ENCODE results near the gene ITGB2. TPM values are rescaled to one million over a fixed set of nuclear protein-coding genes. Genes with fewer than 3 reads are reported as not detected.

ITGB2 gene
- total RNA-seq, 1 donor from 2014 or later: 36.7 TPM

DNA sequence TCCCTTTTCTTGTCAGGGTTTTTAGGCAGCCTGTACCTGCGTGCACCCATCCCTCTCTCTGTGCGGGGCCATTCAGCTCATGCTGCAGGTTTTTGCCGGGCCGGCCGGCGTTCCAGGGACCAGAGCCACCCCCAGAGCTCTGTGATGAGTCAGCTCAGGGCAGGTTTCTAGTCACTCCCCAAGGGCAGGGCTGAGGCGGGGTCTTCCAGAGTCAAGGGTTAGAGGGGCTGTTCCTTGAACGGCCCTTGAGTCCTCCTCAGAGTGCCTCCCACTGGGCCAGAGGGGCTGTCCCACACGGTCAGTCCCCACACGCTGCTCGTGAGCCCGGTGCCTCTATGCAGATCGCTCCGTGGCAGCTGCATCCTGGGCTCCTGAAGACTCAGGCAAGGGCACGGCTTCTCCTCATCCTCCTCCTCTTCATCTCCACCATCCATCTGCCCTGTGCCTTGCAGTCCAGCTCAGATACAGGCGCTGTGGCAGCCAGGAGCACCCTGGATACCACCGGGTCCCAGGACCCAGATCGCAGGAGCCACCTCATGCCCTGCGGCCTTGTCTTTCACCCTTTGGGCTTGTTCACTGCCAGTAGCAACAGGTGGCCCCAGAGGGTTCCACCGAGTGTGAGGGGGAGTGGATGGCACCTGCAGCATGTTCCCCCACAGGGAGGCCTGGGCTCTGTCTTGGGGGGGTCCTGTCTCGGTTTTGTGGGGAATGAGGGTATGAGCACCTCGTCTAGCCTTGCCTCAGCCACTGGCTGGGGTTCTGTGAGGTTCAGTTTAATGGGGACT lies 36.5 kb upstream of the ITGB2 start:
- peak; percentile 51 for DNase-seq (ENCODE audit: missing footprints)
- ATAC-seq: no peak
- intact Hi-C loops (cut with DNase I): loop anchor here (5.0 kb wide), 1 partner anchor 35 kb away; no protein-coding TSS in a partner anchor

DNA sequence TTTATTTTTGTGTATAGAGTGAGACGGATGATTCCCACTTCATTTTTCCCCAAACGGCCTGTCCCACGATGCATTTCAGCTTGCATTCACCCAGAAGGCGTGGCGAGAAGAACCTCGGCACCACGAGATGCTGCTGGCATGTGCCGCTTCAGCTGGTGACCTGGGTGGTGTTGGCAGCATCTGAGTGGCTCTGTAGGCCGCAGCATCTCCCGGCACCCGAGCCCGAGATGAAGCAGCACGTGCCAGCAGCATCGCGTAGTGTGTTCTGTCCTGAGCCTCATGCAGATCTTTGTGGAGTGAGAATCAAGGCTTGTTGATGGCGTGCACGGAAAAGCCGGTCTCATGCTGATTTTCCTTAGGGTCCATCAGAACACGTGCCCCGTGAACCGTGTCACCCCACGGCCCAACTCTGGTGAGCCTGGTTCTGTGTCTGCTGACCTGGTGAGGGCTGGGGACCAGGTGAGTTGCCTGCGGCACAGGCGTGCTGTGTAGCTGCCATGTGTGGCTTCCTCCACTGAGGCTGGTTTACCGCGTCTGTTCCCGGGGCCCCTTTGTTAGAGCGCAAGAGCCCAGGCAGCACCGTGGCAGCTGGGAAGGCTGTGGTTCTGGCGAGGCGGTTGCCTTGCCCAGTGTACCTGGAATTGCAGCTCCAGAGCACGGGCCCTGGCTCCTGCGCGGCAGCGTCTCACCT lies 35.8 kb upstream of the ITGB2 start:
- ATAC-seq (no peak), DNase-seq (ENCODE audit: missing footprints) (peak; percentile 55)
- intact Hi-C loops (cut with DNase I): loop anchor here (5.0 kb wide), 1 partner anchor 36 kb away; no protein-coding TSS in a partner anchor

DNA sequence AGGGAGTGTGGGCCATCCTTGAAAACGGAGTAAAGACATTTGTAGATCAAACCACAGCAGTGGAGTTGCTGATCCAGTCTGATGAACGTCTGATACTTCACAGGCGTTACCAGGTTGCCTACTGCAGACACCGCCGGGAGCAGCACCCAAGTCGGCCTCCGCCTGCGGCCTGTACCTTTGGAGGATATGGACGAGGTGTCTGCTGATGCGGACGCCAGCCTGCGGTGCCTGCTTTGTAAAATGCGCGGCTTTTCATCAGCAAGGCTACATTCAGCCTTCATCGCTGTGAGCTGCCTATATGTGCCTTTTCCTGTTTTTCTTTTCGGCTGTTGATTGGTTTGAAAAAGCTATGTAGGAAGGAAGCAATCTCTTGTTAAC lies 35.1 kb upstream of the ITGB2 start:
- ATAC-seq: no peak
- intact Hi-C loops (cut with DNase I): loop anchor here (5.0 kb wide), 1 partner anchor 37 kb away; no protein-coding TSS in a partner anchor
- DNase-seq (ENCODE audit: missing footprints): peak; percentile 55

GRCh38 chr21:44955141-44955797 lies 34.6 kb upstream of the ITGB2 start:
- no peak for DNase-seq (ENCODE audit: missing footprints)
- ATAC-seq: no peak
- intact Hi-C loops (cut with DNase I): loop anchor here (5.0 kb wide), 1 partner anchor 37 kb away; no protein-coding TSS in a partner anchor

DNA sequence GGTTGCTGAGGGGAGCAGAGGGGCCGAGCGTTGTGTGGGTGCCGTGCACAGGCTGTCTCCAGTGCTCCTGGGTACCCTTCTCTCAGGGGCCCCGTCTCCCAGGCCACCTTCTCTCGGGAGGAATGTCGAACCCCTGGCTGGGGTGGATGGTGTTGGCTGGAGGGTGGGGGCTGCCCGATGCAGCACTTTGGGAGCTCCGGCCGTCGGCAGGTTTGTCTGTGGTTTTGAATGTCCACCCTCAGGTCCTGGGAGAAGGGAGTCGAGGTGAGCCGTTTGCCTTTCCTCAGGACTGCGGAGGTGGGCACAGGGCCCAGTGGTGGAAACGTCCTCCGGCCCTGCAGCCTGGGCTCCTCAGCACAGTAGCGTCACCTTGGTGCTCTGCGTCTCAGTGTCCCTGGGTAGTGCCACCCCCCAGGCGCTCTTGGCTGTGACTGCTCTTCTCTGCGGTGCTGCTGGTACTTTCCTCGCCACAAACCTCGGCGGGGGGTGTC lies 33.6 kb upstream of the ITGB2 start:
- intact Hi-C loops (cut with DNase I): loop anchor here (5.0 kb wide), 1 partner anchor 78 kb away; no protein-coding TSS in a partner anchor
- no peak for ATAC-seq
- DNase-seq (ENCODE audit: missing footprints): peak; percentile 66

DNA sequence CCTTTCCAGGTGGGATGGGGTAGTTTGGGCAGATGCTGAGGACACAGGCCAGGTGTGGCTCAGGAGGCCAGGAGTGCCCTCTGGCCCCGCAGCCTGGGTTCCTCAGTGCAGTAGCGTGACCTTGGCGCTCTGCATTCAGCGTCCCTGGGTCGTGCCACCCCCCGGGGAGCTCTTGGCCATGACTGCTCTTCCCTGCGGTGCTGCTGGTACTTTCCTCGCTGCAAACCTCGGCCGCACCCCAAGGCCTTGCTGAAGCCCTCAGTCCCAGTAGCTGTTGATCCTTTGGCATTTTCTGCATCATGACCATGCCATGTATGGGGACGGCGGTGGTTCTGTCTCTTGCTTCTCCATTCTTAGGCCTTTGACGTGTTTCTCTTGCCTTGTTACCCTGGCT lies 32.9 kb upstream of the ITGB2 start:
- ATAC-seq: no peak
- DNase-seq (ENCODE audit: missing footprints): peak; percentile 59
- intact Hi-C loops (cut with DNase I): loop anchor here (5.0 kb wide), 1 partner anchor 79 kb away; no protein-coding TSS in a partner anchor

DNA sequence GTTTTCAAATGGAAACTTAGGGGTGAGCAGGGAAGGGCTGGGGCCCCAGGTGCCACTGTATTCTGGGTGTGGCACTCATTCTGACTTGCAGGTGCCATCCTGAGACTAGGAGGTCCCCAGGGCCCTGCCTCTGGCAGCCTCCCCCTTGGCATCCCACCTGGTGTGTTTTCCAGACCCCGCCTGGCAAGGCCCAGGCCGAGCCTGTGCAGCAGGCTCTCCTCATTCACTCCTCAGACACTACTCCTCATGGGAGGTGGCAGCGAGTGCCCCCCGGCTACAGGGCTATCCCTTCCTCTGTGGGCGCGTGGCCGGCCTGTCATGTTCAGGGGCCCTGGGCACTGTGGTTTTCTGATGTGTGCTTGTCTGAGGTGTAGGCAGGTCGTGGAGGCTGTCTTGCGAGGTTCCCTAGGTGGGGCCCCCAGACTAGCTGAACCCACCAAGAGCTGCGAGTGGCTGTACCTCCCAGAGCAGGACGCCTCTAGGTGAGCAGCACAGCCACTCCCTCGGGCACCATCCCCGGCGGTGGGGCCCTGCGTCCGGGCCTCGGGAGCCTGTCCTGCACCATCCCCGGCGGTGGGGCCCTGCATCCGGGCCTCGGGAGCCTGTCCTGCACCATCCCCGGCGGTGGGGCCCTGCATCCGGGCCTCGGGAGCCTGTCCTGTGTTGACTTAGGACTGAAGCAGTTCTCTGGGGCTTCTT lies 32.4 kb upstream of the ITGB2 start:
- DNase-seq (ENCODE audit: missing footprints) (peak; percentile 51), ATAC-seq (no peak)
- intact Hi-C loops (cut with DNase I): loop anchor here (5.0 kb wide), 1 partner anchor 79 kb away; no protein-coding TSS in a partner anchor

DNA sequence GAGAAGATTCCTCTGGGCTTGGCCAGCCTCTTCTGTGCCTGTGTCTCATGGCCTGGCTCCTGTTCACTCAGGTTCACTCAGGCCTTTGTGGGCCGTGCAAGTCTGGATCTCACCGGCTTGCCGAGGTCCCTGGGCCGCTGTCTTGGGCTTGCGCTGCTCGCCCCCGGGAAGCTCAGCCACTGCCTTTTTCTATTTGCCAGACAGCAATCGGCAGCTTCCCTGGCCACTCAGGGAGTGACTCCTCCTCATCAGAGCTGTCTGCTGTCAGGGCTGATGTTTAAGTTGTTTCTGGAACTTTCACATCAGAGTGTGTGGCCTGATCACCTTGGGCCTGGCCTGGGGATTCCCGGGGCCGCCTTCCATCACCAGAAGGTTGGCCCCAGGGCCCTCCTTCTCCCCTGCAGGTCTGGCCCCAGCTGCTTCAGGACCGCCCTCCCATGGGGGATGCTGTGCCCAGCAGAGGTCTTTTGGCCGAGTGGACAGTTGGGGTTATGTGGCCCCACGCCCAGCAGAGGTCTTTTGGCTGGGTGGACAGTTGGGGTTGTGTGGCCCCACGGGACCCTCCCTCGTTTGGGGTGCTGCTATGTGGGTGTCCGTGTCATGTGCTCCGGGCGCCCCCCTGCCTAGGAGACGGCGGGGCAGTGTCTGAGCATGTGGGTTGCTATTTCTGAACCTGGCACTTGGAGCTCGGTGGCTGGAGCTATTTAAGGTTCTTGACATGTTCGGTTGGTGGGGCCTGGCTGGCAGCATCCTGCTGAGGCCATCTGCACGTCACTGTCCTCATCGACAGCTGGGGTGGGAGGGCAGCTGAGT lies 31.6 kb upstream of the ITGB2 start:
- DNase-seq (ENCODE audit: missing footprints): peak; percentile 74
- peak; percentile 70 for ATAC-seq
- intact Hi-C loops (cut with DNase I): loop anchor here (5.0 kb wide), 1 partner anchor 80 kb away; no protein-coding TSS in a partner anchor

GRCh38 chr21:44951186-44951915 lies 30.7 kb upstream of the ITGB2 start:
- peak; percentile 46 for DNase-seq (ENCODE audit: missing footprints)
- intact Hi-C loops (cut with DNase I): loop anchor here (5.0 kb wide), 1 partner anchor 81 kb away; no protein-coding TSS in a partner anchor

DNA sequence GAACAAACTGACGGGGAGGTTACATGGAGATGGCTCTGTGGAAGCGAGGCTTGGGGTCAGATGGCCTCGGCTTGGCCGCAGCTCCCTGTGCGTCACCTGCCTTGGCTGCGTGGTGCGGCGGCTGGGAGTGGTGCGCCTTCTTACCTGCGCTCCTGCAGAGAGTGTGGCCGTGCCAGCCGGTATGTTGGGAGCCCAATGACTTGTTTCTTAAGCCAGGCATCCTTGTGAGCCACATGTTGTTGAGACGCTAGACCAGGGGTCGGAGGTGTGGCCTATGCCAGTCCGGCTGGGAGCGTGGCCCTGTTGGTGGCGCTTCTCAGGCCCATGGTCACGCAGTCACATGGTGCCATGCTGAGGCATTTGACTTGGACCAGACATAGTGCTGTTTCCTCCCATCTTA lies 29.7 kb upstream of the ITGB2 start:
- DNase-seq (ENCODE audit: missing footprints) (peak; percentile 72), ATAC-seq (no peak)
- intact Hi-C loops (cut with DNase I): loop anchor here (5.0 kb wide), 1 partner anchor 82 kb away; no protein-coding TSS in a partner anchor

More at GRCh38 chr21:44951186-44951915, 30.7 kb upstream of the ITGB2 start:
- no peak for ATAC-seq

DNA sequence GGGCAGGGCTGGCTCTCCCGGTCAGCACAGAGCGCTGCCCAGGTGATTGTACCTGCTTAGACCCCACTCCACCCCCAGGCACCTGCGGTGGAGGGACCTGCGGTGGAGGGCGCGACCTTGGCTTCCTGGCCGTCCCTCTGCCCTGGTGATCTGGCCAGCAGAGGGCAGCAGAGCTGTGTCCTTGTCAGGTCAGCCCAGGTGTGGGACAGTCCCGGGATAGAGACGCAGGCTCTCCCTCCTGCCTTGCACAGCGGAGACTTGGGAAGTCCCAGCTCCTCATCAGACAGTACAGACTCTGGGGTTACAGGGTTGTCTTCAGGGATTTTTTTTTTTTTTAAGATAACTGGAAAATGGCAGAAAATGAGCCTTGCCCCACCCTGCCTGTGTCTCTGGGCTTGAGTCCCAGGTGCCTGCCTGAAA lies 29.1 kb upstream of the ITGB2 start:
- DNase-seq (ENCODE audit: missing footprints) (peak; percentile 94), ATAC-seq (peak; percentile 67)
- intact Hi-C loops (cut with DNase I): loop anchor here (1.0 to 5.0 kb wide), 3 partner anchors 83 to 179 kb away; partner anchors contain the start of gene ADARB1

DNA sequence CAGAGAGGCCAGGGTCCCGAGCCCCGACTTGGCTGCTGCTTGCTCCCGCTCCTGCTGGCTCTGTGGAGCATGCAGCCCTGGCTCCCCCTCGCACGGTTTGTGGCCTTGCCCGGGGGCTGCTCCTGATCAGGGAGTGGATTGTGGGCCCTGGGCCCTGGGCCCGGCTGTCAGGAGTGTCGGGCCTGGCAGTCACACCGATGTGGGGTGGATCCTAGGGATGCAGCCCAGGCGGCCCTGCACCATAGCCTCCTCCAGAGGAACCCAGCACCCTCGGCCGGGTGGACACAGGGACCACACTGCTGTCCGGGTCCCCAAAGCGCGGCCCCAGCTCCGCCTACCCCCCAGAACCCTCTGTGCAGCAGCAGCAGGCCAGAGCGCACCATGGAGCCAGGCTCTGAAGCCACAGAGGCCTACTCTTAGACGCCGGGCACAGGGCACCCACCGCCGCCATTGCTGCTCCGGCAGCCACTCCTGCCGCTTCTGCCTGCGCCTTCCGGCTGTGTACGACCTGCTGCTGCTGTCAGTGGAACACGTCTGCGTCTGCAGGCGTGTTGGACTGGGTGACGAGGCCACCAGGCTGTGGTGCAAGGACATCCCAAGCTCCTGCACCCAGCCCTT lies 28.6 kb upstream of the ITGB2 start:
- intact Hi-C loops (cut with DNase I): loop anchor here (1.0 to 2.0 kb wide), 2 partner anchors 126 to 179 kb away; partner anchors contain the start of gene ADARB1
- DNase-seq (ENCODE audit: missing footprints) (peak; percentile 31), ATAC-seq (no peak)

DNA sequence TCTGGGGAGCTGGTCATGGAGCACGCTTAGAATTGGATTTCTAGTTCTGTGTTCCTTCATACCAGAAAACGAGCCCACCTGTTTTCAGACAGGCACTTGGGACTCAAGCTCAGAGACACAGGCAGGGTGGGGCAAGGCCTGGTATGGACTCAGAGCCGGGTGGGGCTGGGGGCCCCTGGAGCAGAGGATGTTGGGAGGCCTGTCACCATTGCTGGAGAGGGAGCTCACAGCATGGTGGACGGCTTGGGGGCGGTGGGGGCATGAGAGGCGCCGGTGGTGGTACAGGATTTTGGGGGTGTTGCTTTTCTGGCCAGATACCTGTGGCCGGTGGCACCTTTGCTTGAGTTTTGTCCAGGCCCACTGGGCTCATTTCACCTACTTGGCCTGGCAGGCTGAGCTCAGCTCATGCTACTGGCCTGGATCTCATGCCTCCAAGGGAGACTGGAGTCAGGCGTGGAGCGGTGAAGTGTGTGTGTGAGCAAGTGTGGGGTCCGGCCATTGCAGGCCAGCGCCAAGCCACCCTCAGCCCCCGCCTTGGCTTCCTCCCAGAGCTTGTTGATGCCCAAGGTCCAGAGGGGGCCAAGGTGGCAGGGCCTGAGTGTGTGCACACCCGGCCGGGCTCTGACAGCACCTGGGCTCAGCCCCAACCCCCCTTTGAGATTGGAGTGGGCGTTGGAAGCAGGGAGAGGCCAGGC lies 27.9 kb upstream of the ITGB2 start:
- intact Hi-C loops (cut with DNase I): loop anchor here (1.0 to 2.0 kb wide), 2 partner anchors 126 to 180 kb away; partner anchors contain the start of gene ADARB1
- DNase-seq (ENCODE audit: missing footprints) (peak; percentile 62), ATAC-seq (no peak)

GRCh38 chr21:44947930-44948331 lies 27.2 kb upstream of the ITGB2 start:
- ATAC-seq (no peak), DNase-seq (ENCODE audit: missing footprints) (peak; percentile 79)
- intact Hi-C loops (cut with DNase I): loop anchor here (2.0 kb wide), 1 partner anchor 127 kb away; the partner anchor contains the start of gene ADARB1

DNA sequence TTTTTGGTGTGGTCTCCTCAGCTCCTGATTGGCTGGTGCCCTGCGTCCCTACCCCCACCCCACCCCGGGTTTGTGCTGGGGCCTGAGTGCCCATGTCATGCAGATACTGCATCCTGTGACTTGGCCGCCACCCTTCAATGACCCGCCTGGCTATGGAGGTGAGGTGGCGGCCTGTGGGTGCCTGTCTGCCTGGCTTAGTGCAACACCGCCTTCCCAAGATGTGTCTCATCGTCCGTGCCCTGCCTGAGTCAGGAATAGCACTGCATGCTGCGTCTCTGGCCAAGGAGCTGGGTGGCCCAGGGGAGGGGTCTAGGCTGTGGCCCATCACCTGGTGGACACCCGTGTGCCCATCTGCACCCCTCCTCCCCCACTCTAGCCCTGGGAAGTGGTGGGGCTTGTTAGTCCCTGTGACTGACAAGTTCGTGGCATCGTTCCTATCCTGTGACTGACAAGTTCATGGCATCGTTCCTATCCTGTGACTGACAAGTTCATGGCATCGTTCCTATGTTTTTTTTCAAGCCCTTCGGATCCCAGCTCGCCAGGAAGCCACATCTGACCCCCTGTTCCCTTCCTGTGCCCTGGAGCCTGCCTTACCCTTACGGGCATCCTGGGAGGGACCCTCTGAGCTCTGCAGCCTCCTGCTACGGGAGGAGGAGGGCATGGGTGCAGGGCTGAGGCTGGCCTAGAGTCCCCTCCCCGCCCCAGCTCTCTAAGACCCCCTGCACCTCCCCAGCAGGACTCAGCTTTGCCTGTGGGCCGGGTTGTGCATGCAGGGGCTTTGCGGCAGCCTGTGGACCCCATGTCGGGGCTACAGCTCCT lies 26.6 kb upstream of the ITGB2 start:
- intact Hi-C loops (cut with DNase I): no loop called here
- DNase-seq (ENCODE audit: missing footprints) (peak; percentile 73), ATAC-seq (peak; percentile 53)

All from Right ventricle myocardium inferior (tissue), 1 donor.